Ectodermal cell (in vitro differentiated cells): ENCODE data around the gene FUBP3.

Experiments used
- H3K27ac ChIP-seq: 2 replicates; pipeline ENCODE4 v1.7.0; 2013; ENCODE audit warnings: mild to moderate bottlenecking, low read depth, low read length; ENCODE audit not compliant: insufficient read depth, poor library complexity, severe bottlenecking
- H3K27me3 ChIP-seq: 2 replicates; pipeline ENCODE4 v1.7.0; 2013; ENCODE audit warnings: mild to moderate bottlenecking, low read length; ENCODE audit not compliant: insufficient read depth, control insufficient read depth, poor library complexity, severe bottlenecking
- H3K36me3 ChIP-seq: one replicate; pipeline ENCODE4 v1.7.0; 2013; ENCODE audit warnings: low read length; ENCODE audit not compliant: control insufficient read depth, insufficient read depth
- H3K4me1 ChIP-seq: one replicate; pipeline ENCODE4 v1.7.0; 2013; ENCODE audit warnings: low read length; ENCODE audit not compliant: control insufficient read depth, insufficient read depth
- H3K4me3 ChIP-seq: 2 replicates; pipeline ENCODE4 v1.7.0; 2013; ENCODE audit warnings: low read depth, low read length, control low read depth; ENCODE audit not compliant: insufficient read depth
- H3K9me3 ChIP-seq: 2 replicates; pipeline ENCODE4 v1.7.0; 2013; ENCODE audit warnings: mild to moderate bottlenecking, low read length, moderate library complexity; ENCODE audit not compliant: control insufficient read depth
- WGBS, 2 experiments: methylation state at CpG; one replicate each; pipeline ENCODE4 v1.1.7; 2013; ENCODE audit warnings: missing lambda C conversion rate in 2 of 2; 5-methylcytosine and 5-hydroxymethylcytosine counted together

Gene FUBP3

DNA sequence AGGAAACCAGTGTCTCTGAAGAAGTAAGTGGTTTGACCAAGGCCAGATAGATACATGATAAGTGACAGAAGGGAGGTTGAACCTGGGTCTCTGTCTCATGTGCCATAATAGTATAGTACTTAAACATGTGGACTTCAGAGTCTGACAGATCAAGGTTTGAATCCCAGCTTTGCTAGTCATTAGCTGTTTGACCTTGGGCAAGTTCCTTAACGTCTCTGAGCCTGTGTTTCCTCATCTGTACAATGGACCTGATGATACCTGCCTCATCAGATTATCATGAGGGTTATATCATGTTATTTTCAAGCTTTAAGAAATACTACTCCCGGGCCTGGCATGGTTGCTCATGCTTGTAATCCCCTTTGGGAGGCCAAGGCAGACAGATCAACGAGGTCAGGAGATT is 24.9 kb downstream of the FUBP3 start:
- no peak overlapping the region for H3K4me3 ChIP-seq
- no peaks in the 10 kb centered on the region for H3K9me3 ChIP-seq
- H3K4me1 ChIP-seq = no peaks in the 10 kb centered on the region
- H3K36me3 ChIP-seq = no peaks in the 10 kb centered on the region
- no peaks in the 10 kb centered on the region for H3K27me3 ChIP-seq
- no peak overlapping the region for H3K27ac ChIP-seq
- 90 to 91% methylated on average over 3 of the region's 3 CpGs for WGBS, 2 experiments

DNA sequence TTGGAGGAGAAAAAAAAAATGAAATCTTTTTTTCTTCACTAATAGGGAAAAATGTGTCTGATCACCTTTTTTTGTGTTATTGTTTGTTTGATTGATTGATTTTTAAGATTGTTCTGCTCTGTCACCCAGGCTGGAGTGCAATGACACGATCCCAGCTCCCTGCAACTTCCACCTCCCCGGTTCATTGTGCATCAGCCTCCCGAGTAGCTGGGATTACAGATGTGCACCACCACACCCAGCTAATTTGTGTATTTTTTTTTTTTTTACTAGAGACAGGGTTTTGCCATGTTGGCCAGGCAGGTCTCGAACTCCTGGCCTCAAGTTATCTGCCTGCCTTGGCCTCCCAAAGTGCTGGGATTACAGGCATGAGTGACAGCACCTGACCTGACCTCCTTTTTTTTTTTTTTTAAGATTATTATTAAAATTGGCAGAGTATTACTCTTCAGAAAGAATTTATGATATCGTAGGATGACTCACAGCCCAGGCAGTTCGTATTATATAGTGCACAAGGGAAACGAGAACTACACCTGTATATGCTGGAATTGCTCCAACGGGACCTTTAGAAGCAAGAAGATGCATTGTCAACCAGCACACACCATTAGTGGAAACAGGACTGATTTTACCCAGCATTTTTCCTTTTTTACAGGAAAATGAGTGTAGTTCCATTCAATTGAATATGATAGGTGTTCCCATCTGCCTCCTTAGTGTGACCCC is 27.7 kb downstream of the FUBP3 start:
- 95% methylated on average over 8 of the region's 8 CpGs for WGBS, 2 experiments
- Histone ChIP-seq H3K36me3 (no peaks in the 10 kb centered on the region), H3K4me3 (no peak overlapping the region)

GRCh38 chr9:130607640-130608420 is 28.5 kb downstream of the FUBP3 start:
- Histone ChIP-seq H3K4me3 (no peak overlapping the region), H3K9me3 (no peaks in the 10 kb centered on the region), H3K36me3 (peaks cover 6% of the 10 kb centered on the region), H3K4me1 (no peaks in the 10 kb centered on the region), H3K27me3 (no peaks in the 10 kb centered on the region), H3K27ac (no peak overlapping the region)
- 89 to 90% methylated on average over 10 of the region's 10 CpGs for WGBS, 2 experiments

More for the DNA sequence above, 27.7 kb downstream of the FUBP3 start:
- Histone ChIP-seq H3K27me3 (no peaks in the 10 kb centered on the region), H3K4me1 (no peaks in the 10 kb centered on the region), H3K27ac (no peak overlapping the region), H3K9me3 (no peaks in the 10 kb centered on the region)

GRCh38 chr9:130608554-130609134 is 29.3 kb downstream of the FUBP3 start:
- WGBS, 2 experiments = 88 to 93% methylated on average over 6 of the region's 6 CpGs
- peaks cover 14% of the 10 kb centered on the region for H3K36me3 ChIP-seq
- no peak overlapping the region for H3K4me3 ChIP-seq
- H3K27me3 ChIP-seq = no peaks in the 10 kb centered on the region
- no peak overlapping the region for H3K27ac ChIP-seq
- H3K4me1 ChIP-seq = no peaks in the 10 kb centered on the region
- no peaks in the 10 kb centered on the region for H3K9me3 ChIP-seq

DNA sequence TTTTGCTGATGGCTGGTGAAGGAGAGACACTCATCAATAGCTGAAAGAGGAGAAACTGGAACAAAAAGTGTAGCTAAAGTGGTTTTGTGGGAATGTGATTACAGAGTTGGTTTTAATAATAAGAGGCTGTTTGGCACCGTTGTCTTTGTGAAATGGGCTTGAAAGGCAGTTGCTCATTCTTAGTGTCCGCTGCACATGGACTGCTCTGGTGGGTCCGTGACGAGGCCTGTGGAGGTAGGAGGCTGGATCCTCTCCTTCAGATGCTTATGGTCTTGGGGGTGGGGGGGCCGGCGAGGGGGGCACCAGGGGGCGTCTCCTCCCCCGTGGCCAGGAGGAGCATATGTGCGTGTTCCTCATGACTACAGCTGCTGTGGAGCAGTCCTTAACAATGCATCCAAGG is 29.8 kb downstream of the FUBP3 start:
- Histone ChIP-seq H3K27ac (no peak overlapping the region), H3K36me3 (peaks cover 20% of the 10 kb centered on the region), H3K4me1 (no peaks in the 10 kb centered on the region), H3K9me3 (no peaks in the 10 kb centered on the region), H3K27me3 (no peaks in the 10 kb centered on the region), H3K4me3 (no peak overlapping the region)
- 73 to 80% methylated on average over 9 of the region's 9 CpGs for WGBS, 2 experiments

DNA sequence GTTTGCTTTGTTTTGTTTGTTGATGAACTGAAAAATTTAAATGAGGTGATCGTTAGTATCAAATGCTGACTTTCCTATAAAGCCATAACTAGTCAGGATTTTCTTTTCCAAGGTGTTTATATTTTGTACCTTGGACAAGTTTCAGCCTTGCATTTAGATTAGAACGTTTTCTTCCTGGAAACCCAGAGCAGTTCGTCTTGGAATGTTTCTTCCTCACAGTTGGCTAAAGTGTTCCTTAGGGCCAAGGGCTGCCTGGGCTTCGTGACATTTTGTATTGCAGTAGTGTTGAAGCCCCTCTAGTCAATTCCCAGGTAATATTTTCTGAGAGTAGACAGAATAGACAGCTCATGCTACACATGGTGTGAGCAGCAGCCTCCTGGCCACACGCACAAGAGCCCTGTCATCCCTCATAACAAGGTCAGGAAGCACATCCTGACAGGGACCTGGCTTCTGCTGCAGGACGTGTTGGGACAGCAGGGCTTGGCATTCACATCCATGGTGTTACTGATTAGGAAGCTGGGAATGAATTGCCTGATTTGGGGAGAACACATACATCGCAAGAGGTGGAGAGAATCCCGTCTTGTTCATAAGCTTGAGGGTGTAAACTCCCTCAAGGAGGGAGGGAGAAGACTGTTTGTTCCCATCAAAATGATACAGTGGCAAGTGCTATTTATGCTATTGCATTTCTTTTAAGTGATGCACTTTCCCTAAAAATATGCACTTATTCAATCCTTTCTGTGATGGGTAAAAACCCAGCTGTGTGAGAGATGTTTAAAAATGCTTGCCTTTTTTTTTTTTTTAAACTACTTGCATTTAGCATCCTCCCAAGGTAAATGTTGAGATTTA is 31.7 kb downstream of the FUBP3 start:
- Histone ChIP-seq H3K4me1 (no peaks in the 10 kb centered on the region), H3K27me3 (no peaks in the 10 kb centered on the region), H3K27ac (no peak overlapping the region), H3K9me3 (no peaks in the 10 kb centered on the region), H3K4me3 (no peak overlapping the region), H3K36me3 (peaks cover 34% of the 10 kb centered on the region)
- WGBS, 2 experiments = 93 to 95% methylated on average over 8 of the region's 8 CpGs

GRCh38 chr9:130616451-130616850 is 37.1 kb downstream of the FUBP3 start:
- Histone ChIP-seq H3K27me3 (no peaks in the 10 kb centered on the region), H3K27ac (no peak overlapping the region), H3K36me3 (peaks cover 73% of the 10 kb centered on the region), H3K4me3 (no peak overlapping the region), H3K4me1 (no peaks in the 10 kb centered on the region), H3K9me3 (no peaks in the 10 kb centered on the region)
- 95 to 96% methylated on average over 10 of the region's 10 CpGs for WGBS, 2 experiments

DNA sequence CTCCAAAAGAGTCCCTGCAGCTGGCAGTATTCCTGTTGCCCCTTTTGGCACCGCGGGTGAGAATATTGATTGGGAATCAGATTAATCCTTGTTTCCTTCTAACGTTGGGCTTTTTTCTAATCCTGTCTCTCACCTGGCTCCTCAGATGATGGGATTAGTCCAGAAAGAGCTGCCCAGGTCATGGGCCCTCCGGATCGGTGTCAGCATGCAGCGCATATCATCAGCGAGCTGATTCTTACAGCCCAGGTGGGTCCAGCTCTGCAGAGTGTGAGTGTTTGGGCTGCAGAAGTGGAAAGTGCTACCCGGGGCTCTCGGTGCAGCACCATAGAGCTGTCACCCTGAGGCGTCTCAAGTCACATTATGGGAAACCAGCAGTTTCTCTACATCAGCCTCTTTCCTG is 44.1 kb downstream of the FUBP3 start:
- H3K27ac ChIP-seq = no peak overlapping the region
- no peak overlapping the region for H3K4me3 ChIP-seq
- H3K9me3 ChIP-seq = no peaks in the 10 kb centered on the region
- 95% methylated on average over 10 of the region's 10 CpGs for WGBS, 2 experiments
- H3K27me3 ChIP-seq = no peaks in the 10 kb centered on the region
- H3K36me3 ChIP-seq = peaks cover 37% of the 10 kb centered on the region
- H3K4me1 ChIP-seq = peaks cover 6% of the 10 kb centered on the region

GRCh38 chr9:130624154-130624553 is 44.8 kb downstream of the FUBP3 start:
- no peak overlapping the region for H3K4me3 ChIP-seq
- H3K36me3 ChIP-seq = peaks cover 34% of the 10 kb centered on the region
- no peaks in the 10 kb centered on the region for H3K27me3 ChIP-seq
- peaks cover 6% of the 10 kb centered on the region for H3K4me1 ChIP-seq
- no peaks in the 10 kb centered on the region for H3K9me3 ChIP-seq
- no peak overlapping the region for H3K27ac ChIP-seq
- WGBS, 2 experiments = 93 to 96% methylated on average over 4 of the region's 4 CpGs
